22Rv1 (cell line): Measurements from ENCODE around the gene CD44.

Experiments
- ZFX ChIP-seq: fragments of 450-650 bp; IDR thresholded peaks from 2 replicates; pipeline ENCODE4 v1.6.1; 2017; ENCODE audit warnings: antibody characterized with exemption, borderline replicate concordance
- TF ChIP-seq, protein P1 (sequence below): fragments of 450-650 bp; IDR thresholded peaks from 2 replicates; pipeline ENCODE4 v1.5.1; 2017; ENCODE audit warnings: mild to moderate bottlenecking

DNA sequence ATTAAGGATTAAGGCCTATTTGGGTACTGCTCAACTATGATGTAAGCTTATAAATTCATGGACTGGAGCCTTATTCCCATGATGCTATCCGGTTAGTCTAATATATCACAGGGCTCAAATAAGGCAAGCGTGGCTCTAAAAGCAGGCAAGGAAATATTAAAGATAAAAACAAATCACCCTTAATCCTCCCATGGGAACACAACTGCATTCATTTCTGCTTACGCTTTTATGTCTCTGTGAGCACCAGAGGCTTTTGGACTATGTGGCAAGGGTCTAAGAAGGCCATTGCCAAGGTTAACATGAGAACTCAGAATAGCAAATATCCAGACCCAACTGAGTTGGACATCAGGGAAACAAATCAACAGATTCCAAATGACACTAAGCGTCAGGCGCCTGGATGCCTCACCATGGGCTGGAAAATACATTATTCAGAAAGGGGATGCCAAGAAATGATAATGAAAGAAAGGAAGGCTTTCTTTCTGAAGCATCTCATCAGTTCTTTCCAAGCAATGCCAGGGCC is 142.3 kb downstream of the CD44 start:
- TF ChIP-seq, protein P1, sequence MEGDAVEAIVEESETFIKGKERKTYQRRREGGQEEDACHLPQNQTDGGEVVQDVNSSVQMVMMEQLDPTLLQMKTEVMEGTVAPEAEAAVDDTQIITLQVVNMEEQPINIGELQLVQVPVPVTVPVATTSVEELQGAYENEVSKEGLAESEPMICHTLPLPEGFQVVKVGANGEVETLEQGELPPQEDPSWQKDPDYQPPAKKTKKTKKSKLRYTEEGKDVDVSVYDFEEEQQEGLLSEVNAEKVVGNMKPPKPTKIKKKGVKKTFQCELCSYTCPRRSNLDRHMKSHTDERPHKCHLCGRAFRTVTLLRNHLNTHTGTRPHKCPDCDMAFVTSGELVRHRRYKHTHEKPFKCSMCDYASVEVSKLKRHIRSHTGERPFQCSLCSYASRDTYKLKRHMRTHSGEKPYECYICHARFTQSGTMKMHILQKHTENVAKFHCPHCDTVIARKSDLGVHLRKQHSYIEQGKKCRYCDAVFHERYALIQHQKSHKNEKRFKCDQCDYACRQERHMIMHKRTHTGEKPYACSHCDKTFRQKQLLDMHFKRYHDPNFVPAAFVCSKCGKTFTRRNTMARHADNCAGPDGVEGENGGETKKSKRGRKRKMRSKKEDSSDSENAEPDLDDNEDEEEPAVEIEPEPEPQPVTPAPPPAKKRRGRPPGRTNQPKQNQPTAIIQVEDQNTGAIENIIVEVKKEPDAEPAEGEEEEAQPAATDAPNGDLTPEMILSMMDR, result no peak
- no peak for TF ChIP-seq ZFX
